Neural progenitor cell (in vitro differentiated cells): ENCODE results near the gene CDC14A.

ENCODE experiments used
- CTCF ChIP-seq: fragments of 200-600 bp; sonication (generic); IDR thresholded peaks from 2 replicates; pipeline ENCODE4 v1.5.1; 2017; ENCODE audit warnings: antibody characterized with exemption, mild to moderate bottlenecking
- EZH2 ChIP-seq: fragments of 200-600 bp; sonication (generic); IDR thresholded peaks from 2 replicates; pipeline ENCODE4 v1.6.1; 2017; ENCODE audit warnings: antibody characterized with exemption, mild to moderate bottlenecking, moderate library complexity
- EZH2phosphoT487 ChIP-seq: fragments of 200-600 bp; sonication (generic); IDR thresholded peaks from 2 replicates; pipeline ENCODE4 v1.6.1; 2017; ENCODE audit warnings: antibody characterized with exemption

- TF ChIP-seq CTCF (no peak), EZH2phosphoT487 (no peak), EZH2 (no peak)
Observed at GRCh38 chr1:100396651-100397050, 44.3 kb downstream of the CDC14A start.
